ENCODE data around the gene LRIT3. TPM values are rescaled to one million over a fixed set of nuclear protein-coding genes. Genes with fewer than 3 reads are reported as not detected.
A peak's percentile ranks its signal among the peaks of the same experiment; 100 is the strongest.

Gene LRIT3
- total and polyA plus RNA-seq, 4 donors, result 0.03 to 0.08 (median 0.07) TPM; not detected in 1

- WGBS, result 60% methylated on average over 3 of the region's 3 CpGs
- no peaks in the 10 kb centered on the region for H3K36me3 ChIP-seq (ENCODE audit: control insufficient read depth in 4 of 4, insufficient read depth in 3 of 4, low read depth in 1 of 4, low read length in 3 of 4)
- H3K9ac ChIP-seq (ENCODE audit: low read depth in 1 of 2, low read length in 2 of 2), result no peak overlapping the region
- no peaks in the 10 kb centered on the region for H3K27me3 ChIP-seq (ENCODE audit: control insufficient read depth in 4 of 4, insufficient read depth in 4 of 4, low read length in 3 of 4)
- H3K27ac ChIP-seq (ENCODE audit: low read depth in 1 of 2, low read length in 2 of 2), result no peak overlapping the region
- H3K4me1 ChIP-seq (ENCODE audit: control insufficient read depth in 4 of 4, insufficient read depth in 4 of 4, low read length in 3 of 4), result peaks cover 0 to 17% (median 12%) of the 10 kb centered on the region in 4 donors
- no peak for DNase-seq (ENCODE audit: low spot score)
- no peaks in the 10 kb centered on the region for H3K9me3 ChIP-seq (ENCODE audit: control insufficient read depth in 4 of 4, low read length in 3 of 4)
- TF ChIP-seq ATF3 (IDR thresholded peaks at IDR 0.05) (no peak), RXRA (IDR thresholded peaks at IDR 0.05) (no peak), FOXA2 (IDR thresholded peaks at IDR 0.05) (no peak)
- no peak overlapping the region for H3K4me3 ChIP-seq (ENCODE audit: low read depth in 1 of 3, low read length in 3 of 3)
These were observed 36.2 kb upstream of the LRIT3 start for GRCh38 chr4:109811707-109812106.

- DNase-seq (ENCODE audit: low spot score), result peak; percentile 87
- H3K9ac ChIP-seq (ENCODE audit: low read depth in 1 of 2, low read length in 2 of 2), result peak within 1 kb of the TSS; percentile 82 to 84
- TF ChIP-seq HNF4G (IDR thresholded peaks at IDR 0.05) (no peak), JUND (IDR thresholded peaks at IDR 0.05) (no peak), EGR1 (IDR thresholded peaks at IDR 0.05; ENCODE audit: low read depth in 2 of 2) (peak; percentile 52 to 71), NR2F2 (IDR thresholded peaks at IDR 0.05) (peak; percentile 52), REST (IDR thresholded peaks at IDR 0.05) (peak; percentile 42), RXRA (IDR thresholded peaks at IDR 0.05) (peak; percentile 31 to 36), YY1 (IDR thresholded peaks at IDR 0.05) (peak; percentile 87), ATF3 (IDR thresholded peaks at IDR 0.05) (peak; percentile 54), RAD21 (IDR thresholded peaks at IDR 0.05) (peak; percentile 49 to 55), MAX (IDR thresholded peaks at IDR 0.05) (peak; percentile 95), ZBTB33 (IDR thresholded peaks at IDR 0.05) (peak; percentile 82), GABPA (IDR thresholded peaks at IDR 0.05 in 1 of 2, conservative IDR thresholded peaks at IDR 0.05 in 1 of 2) (peak; percentile 90 to 99), FOXA1 (IDR thresholded peaks at IDR 0.05) (no peak), HNF4A (conservative IDR thresholded peaks at IDR 0.05) (peak in 1 of 2 donors; percentile 25), CTCF (IDR thresholded peaks at IDR 0.05; ENCODE audit: low read depth, low read length, missing input control) (no peak), FOXA2 (IDR thresholded peaks at IDR 0.05) (peak; percentile 28), TAF1 (conservative IDR thresholded peaks at IDR 0.05) (peak; percentile 34), SP1 (IDR thresholded peaks at IDR 0.05) (peak; percentile 46)
- no peaks in the 10 kb centered on the region for H3K27me3 ChIP-seq (ENCODE audit: control insufficient read depth in 4 of 4, insufficient read depth in 4 of 4, low read length in 3 of 4)
- peaks cover 2 to 20% (median 16%) of the 10 kb centered on the region in 4 donors for H3K4me1 ChIP-seq (ENCODE audit: control insufficient read depth in 4 of 4, insufficient read depth in 4 of 4, low read length in 3 of 4)
- H3K4me3 ChIP-seq (ENCODE audit: low read depth in 1 of 3, low read length in 3 of 3), result peak within 1 kb of the TSS; percentile 81 to 97 (median 85)
- WGBS, result under 1% methylated on average over 53 of the region's 53 CpGs
- H3K36me3 ChIP-seq (ENCODE audit: control insufficient read depth in 4 of 4, insufficient read depth in 3 of 4, low read depth in 1 of 4, low read length in 3 of 4), result peaks cover 2 to 15% (median 9%) of the 10 kb centered on the region in 4 donors
- peak within 1 kb of the TSS; percentile 67 to 87 for H3K27ac ChIP-seq (ENCODE audit: low read depth in 1 of 2, low read length in 2 of 2)
- no peaks in the 10 kb centered on the region for H3K9me3 ChIP-seq (ENCODE audit: control insufficient read depth in 4 of 4, low read length in 3 of 4)
These were observed 32.5 kb upstream of the LRIT3 start, which contains the start of gene GAR1 for GRCh38 chr4:109815151-109816081. Gene GAR1, plus strand, starts transcription at chr4:109815762. Its CDS starts 403 bp downstream, at chr4:109816165.

All from liver (tissue), 9 donors.